ENCODE measurements around the gene NRXN3.

- TF ChIP-seq EP300 (IDR thresholded peaks at IDR 0.05) (no peak), CTCF (IDR thresholded peaks at IDR 0.05) (no peak), POLR2AphosphoS5 (IDR thresholded peaks at IDR 0.05) (no peak)
Observed at GRCh38 chr14:79417961-79418360, 1247.8 kb downstream of the NRXN3 start.

Data from stomach (tissue), 4 donors.